ENCODE measurements around the gene NFATC1.

The NFATC1 gene

DNA sequence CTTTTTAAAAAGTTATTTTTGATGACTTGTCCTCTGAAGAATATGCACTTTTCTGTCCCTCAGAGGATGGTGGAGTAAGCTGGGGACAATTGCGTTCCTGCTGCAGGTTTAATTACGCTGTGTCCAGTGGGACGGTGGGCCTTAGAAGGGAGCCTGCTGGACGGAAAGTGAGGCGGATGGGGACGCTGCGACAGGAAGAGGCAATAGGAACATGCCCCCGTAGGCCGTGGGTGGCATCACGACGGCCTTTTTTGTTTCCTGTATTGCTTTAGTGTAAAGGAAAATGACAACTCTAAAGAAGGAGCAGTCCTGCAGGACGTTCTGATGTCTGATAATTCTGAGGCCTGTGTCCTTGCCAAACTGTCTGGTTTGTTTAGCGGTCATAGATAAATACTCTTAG is 121.6 kb downstream of the NFATC1 start:
- H3K4me3 ChIP-seq (ENCODE audit: low read length) = no peak overlapping the region
- TF ChIP-seq, protein P1, sequence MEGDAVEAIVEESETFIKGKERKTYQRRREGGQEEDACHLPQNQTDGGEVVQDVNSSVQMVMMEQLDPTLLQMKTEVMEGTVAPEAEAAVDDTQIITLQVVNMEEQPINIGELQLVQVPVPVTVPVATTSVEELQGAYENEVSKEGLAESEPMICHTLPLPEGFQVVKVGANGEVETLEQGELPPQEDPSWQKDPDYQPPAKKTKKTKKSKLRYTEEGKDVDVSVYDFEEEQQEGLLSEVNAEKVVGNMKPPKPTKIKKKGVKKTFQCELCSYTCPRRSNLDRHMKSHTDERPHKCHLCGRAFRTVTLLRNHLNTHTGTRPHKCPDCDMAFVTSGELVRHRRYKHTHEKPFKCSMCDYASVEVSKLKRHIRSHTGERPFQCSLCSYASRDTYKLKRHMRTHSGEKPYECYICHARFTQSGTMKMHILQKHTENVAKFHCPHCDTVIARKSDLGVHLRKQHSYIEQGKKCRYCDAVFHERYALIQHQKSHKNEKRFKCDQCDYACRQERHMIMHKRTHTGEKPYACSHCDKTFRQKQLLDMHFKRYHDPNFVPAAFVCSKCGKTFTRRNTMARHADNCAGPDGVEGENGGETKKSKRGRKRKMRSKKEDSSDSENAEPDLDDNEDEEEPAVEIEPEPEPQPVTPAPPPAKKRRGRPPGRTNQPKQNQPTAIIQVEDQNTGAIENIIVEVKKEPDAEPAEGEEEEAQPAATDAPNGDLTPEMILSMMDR (conservative IDR thresholded peaks at IDR 0.05; ENCODE audit: low read depth, low read length) = no peak
- DNase-seq (ENCODE audit: low read depth) = no peak

DNA sequence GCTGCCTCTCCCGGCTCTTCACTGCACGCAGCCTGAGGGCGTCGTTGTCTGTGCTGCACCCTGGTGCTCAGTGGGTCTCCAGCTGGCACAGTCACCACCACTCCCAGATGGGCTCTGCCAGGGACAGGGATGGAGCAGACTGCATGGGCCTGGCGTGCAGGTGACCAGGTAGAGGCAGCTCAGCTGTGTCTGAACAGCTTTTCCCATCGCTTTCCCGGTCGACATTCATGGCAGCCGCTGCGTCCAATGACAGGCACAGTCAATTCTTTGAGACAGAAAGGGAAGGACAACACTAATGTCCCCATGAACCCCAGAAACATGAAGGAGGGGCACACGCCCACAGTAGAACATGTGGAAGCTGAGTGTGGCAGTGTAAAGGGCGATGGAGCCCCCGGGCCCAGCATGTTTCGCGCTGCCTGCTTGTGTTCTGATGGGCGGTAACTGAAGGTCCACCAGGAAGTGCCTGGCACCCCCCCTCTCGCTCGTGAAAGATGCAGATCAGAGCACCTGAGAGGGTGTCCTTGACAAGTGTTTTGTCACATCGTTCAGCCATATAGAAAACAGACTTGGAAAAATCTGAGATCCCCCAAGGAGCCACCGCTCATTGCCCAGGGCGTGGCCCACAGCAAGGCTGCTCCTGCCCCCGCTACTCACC is 122.4 kb downstream of the NFATC1 start:
- no peak overlapping the region for H3K4me3 ChIP-seq (ENCODE audit: low read length)
- no peak for DNase-seq (ENCODE audit: low read depth)
- TF ChIP-seq, protein P1 (conservative IDR thresholded peaks at IDR 0.05; ENCODE audit: low read depth, low read length) = no peak

DNA sequence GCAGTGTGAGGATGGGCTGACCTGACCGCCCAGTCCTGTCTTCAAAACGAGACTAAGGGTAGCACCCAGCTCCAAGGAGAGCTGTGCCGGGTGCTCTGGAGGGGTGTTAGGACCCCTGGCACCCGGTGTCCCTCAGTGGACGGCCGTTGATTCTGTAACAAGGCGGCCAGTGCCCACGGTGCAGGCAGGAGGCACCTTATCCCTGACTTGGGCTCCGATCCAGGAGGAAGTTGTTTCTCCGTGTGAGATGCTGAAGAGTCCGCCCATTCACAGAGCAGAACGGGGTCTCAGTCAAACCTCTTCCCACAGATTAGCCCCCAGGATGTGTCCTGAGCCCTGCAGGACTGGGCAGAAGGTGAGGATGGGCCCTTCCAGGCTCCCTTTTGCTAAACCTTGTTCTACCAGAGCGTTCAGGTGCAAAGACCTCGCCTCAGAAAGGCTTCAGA is 123.0 kb downstream of the NFATC1 start:
- TF ChIP-seq, protein P1 (conservative IDR thresholded peaks at IDR 0.05; ENCODE audit: low read depth, low read length) = no peak
- no peak for DNase-seq (ENCODE audit: low read depth)
- no peak overlapping the region for H3K4me3 ChIP-seq (ENCODE audit: low read length)

DNA sequence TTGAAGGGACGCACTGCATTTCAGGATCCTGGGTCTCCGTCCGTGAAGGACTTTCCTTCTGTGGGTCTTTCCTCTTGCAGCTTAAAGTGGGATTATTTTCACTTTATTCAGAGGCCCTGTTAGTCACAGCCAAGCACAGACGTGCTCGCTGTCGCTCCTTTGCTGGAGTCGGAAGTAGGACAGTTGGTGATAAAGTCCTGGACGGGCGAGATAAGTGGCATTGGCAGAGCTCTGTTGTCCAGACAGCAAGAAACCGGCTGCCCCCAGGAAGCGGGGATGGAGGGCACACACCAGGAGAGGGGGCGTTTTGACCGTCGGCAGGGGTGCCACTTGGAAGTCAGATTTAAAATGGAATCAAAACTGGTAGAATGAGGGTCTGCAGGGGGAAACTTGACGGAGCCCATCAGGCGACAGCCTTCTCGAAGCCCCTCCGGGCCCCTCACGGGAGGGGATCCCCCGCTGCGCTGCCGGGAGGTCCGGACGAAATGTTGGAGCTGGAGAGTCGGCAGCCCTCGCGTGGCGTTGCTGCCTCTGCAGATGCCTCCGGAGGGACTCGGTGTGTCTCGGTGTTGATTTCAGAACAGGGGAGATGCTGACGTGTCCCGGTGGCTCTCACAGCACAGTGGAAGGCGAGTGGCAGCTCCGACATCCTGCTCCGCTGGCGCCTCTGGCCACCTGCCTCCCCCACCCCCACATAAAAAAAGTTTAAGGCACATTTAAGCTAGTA is 124.2 kb downstream of the NFATC1 start:
- DNase-seq (ENCODE audit: low read depth) = no peak
- no peak overlapping the region for H3K4me3 ChIP-seq (ENCODE audit: low read length)
- TF ChIP-seq, protein P1 (conservative IDR thresholded peaks at IDR 0.05; ENCODE audit: low read depth, low read length) = no peak

DNA sequence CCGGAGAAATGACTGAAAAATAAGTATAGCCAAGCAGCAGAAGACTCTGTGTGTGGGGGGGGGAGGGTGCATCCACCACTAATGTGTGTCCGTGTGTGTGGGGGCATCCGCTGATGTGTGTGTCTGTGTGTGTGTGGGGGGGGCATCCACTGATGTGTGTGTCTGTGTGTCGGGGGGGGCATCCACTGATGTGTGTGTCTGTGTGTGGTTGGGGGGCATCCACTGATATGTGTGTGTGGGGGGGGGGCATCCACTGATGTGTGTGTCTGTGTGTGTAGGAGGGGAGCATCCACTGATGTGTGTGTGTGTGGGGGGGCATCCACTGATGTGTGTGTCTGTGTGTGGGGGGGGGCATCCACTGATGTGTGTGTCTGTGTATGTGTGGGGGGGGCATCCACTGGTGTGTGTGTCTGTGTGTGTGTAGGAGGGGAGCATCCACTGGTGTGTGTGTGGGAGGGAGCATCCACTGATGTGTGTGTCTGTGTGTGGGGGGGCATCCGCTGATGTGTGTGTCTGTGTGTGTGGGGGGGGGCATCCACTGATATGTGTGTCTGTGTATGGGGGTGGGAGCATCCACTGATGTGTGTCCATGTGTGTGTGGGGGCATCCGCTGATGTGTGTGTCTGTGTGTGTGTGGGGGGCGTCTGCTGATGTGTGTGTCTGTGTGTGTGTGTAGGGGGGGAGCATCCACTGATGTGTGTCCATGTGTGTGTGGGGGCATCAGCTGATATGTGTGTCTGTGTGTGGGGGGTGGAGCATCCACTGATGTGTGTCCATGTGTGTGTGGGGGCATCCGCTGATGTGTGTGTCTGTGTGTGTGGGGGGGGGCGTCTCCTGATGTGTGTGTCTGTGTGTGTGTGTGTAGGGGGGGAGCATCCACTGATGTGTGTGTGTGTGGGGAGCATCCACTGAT is 125.0 kb downstream of the NFATC1 start:
- no peak overlapping the region for H3K4me3 ChIP-seq (ENCODE audit: low read length)
- no peak for DNase-seq (ENCODE audit: low read depth)
- TF ChIP-seq, protein P1 (conservative IDR thresholded peaks at IDR 0.05; ENCODE audit: low read depth, low read length) = no peak

- H3K4me3 ChIP-seq (ENCODE audit: low read length) = no peak overlapping the region
- TF ChIP-seq, protein P1 (conservative IDR thresholded peaks at IDR 0.05; ENCODE audit: low read depth, low read length) = no peak
- DNase-seq (ENCODE audit: low read depth) = no peak
Observed at GRCh38 chr18:79521416-79522205, 125.9 kb downstream of the NFATC1 start.
